Mesendoderm (in vitro differentiated cells): Measurements from ENCODE around the gene TBC1D23.

Source experiments
- DNase-seq: peaks from one replicate; pipeline ENCODE4 v3.0.0; 2013
- H2AK5ac ChIP-seq: 2 replicates; pipeline ENCODE4 v1.6.1; 2013; ENCODE audit warnings: low read length, inconsistent platforms
- H2BK120ac ChIP-seq: 2 replicates; pipeline ENCODE4 v1.6.1; 2013; ENCODE audit warnings: low read depth, mild to moderate bottlenecking, low read length, moderate library complexity, mixed read lengths
- H2BK15ac ChIP-seq: replicated peaks from 2 replicates; pipeline ENCODE4 v1.6.1; 2013; ENCODE audit warnings: low read depth, mild to moderate bottlenecking, moderate library complexity
- H2BK5ac ChIP-seq: 2 replicates; pipeline ENCODE4 v1.6.1; 2013; ENCODE audit warnings: low read length, inconsistent platforms
- H3K18ac ChIP-seq: 2 replicates; pipeline ENCODE4 v1.6.1; 2013; ENCODE audit warnings: mild to moderate bottlenecking, low read length, mixed read lengths
- H3K23ac ChIP-seq: one replicate; pipeline ENCODE4 v1.6.1; 2013; ENCODE audit warnings: low read length
- H3K27ac ChIP-seq: 2 replicates; pipeline ENCODE4 v1.5.1; 2013; ENCODE audit warnings: low read depth, mild to moderate bottlenecking, inconsistent platforms, low read length, moderate library complexity
- H3K27me3 ChIP-seq: 2 replicates; pipeline ENCODE4 v1.6.1; 2013; ENCODE audit warnings: low read length, control low read depth, mild to moderate bottlenecking, inconsistent platforms; ENCODE audit not compliant: insufficient read depth, poor library complexity
- H3K36me3 ChIP-seq: 2 replicates; pipeline ENCODE4 v1.6.1; 2013; ENCODE audit warnings: low read length, inconsistent platforms; ENCODE audit not compliant: control insufficient read depth, insufficient read depth
- H3K4ac ChIP-seq: one replicate; pipeline ENCODE4 v1.6.1; 2013; ENCODE audit warnings: low read depth, mild to moderate bottlenecking, low read length, moderate library complexity
- H3K4me1 ChIP-seq: 2 replicates; pipeline ENCODE4 v1.6.1; 2013; ENCODE audit warnings: low read depth, low read length, inconsistent platforms; ENCODE audit not compliant: control insufficient read depth
- H3K4me2 ChIP-seq: 2 replicates; pipeline ENCODE4 v1.6.1; 2013; ENCODE audit warnings: low read length
- H3K4me3 ChIP-seq: 2 replicates; pipeline ENCODE4 v1.5.1; 2013; ENCODE audit warnings: mild to moderate bottlenecking, low read length
- H3K56ac ChIP-seq: one replicate; pipeline ENCODE4 v1.6.1; 2013; ENCODE audit warnings: low read length
- H3K79me1 ChIP-seq: 2 replicates; pipeline ENCODE4 v1.6.1; 2013; ENCODE audit warnings: low read length, inconsistent platforms
- H3K79me2 ChIP-seq: 2 replicates; pipeline ENCODE4 v1.6.1; 2013; ENCODE audit warnings: mild to moderate bottlenecking, low read length; ENCODE audit not compliant: control insufficient read depth, insufficient read depth
- H3K9ac ChIP-seq: 2 replicates; pipeline ENCODE4 v1.6.1; 2013; ENCODE audit warnings: low read length, inconsistent platforms
- H4K5ac ChIP-seq: one replicate; pipeline ENCODE4 v1.6.1; 2013; ENCODE audit warnings: low read length
- H4K8ac ChIP-seq: one replicate; pipeline ENCODE4 v1.6.1; 2013; ENCODE audit warnings: low read depth, mild to moderate bottlenecking, control low read depth, low read length, moderate library complexity
- WGBS: extraction: QIAGEN DNeasy Blood & Tissue Kit; methylation state at CpG from one replicate; pipeline ENCODE4 v1.1.7; 2013; ENCODE audit warnings: low lambda C conversion rate, missing lambda C conversion rate; ENCODE audit not compliant: insufficient coverage; ENCODE audit errors: extremely low coverage; 5-methylcytosine and 5-hydroxymethylcytosine counted together

Gene TBC1D23

DNA sequence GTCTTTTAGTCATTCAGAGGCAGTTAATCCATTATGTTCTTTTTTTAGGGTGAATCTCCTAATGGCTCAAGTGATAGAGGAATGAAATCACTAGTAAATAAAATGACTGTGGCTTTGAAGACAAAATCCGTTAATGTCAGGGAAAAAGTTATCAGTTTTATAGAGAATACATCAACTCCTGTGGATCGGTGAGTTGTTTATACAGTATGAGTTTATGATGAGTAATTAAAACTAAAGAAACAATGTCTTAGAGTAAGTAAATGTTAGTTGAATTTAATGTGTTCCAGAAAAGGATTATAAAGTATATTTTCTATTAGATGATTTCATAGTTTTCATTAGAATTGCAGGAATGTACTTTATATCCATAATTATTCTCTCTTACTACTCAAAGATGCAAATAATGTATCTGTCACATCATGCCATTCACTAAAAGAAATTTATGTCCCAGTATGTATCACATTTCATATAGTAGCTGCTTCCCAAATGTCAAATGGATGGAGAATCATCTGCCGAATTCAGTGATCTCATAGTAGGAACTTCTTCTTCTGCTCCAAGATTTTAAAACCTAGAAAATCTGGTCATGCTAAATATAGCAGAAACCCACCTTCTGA, 49.7 kb downstream of the TBC1D23 start:
- no peaks in the 10 kb centered on the region for H3K36me3 ChIP-seq
- H2AK5ac ChIP-seq, result no peak overlapping the region
- H3K79me2 ChIP-seq, result no peaks in the 10 kb centered on the region
- H3K4ac ChIP-seq, result no peak overlapping the region
- no peak overlapping the region for H3K9ac ChIP-seq
- no peak overlapping the region for H4K5ac ChIP-seq
- H3K18ac ChIP-seq, result no peak overlapping the region
- no peak overlapping the region for H4K8ac ChIP-seq
- no peak overlapping the region for H3K27ac ChIP-seq
- no CpG with 5 or more reads among the region's 3 CpGs for WGBS
- no peak for DNase-seq
- no peaks in the 10 kb centered on the region for H3K79me1 ChIP-seq
- no peak overlapping the region for H3K23ac ChIP-seq
- H3K27me3 ChIP-seq, result no peaks in the 10 kb centered on the region
- no peaks in the 10 kb centered on the region for H3K4me1 ChIP-seq
- no peak overlapping the region for H3K56ac ChIP-seq
- no peak overlapping the region for H2BK120ac ChIP-seq
- H2BK5ac ChIP-seq, result no peak overlapping the region
- no peak overlapping the region for H3K4me3 ChIP-seq
- H3K4me2 ChIP-seq, result no peak overlapping the region
- no peak overlapping the region for H2BK15ac ChIP-seq

DNA sequence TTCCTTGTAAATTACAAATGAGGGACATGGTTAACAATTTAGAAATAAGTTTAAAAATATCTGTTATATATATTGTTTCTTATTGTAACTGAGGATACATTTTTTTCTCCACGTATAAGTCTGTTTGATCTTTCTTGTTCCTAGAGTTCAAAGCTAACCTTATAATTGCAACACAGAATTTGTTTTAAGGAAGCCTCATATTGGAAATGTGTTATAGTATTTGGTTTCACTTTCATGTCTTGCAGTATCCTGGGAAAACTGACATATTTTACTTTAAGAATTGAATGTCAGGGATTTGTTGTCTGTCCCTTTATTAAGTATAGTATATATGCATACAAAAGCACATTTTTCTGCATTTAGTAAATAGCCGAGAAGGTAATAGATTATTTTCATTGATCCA, 50.2 kb downstream of the TBC1D23 start:
- Histone ChIP-seq H3K27me3 (no peaks in the 10 kb centered on the region), H3K79me1 (no peaks in the 10 kb centered on the region), H3K79me2 (no peaks in the 10 kb centered on the region), H3K4me2 (no peak overlapping the region), H2AK5ac (no peak overlapping the region), H3K18ac (no peak overlapping the region), H4K5ac (no peak overlapping the region), H2BK5ac (no peak overlapping the region), H3K4me1 (no peaks in the 10 kb centered on the region), H3K56ac (no peak overlapping the region), H2BK15ac (no peak overlapping the region), H3K4ac (no peak overlapping the region), H4K8ac (no peak overlapping the region), H3K9ac (no peak overlapping the region), H3K4me3 (no peak overlapping the region), H3K23ac (no peak overlapping the region), H3K27ac (no peak overlapping the region), H3K36me3 (no peaks in the 10 kb centered on the region), H2BK120ac (no peak overlapping the region)
- DNase-seq, result no peak
- no CpG with 5 or more reads among the region's 2 CpGs for WGBS

DNA sequence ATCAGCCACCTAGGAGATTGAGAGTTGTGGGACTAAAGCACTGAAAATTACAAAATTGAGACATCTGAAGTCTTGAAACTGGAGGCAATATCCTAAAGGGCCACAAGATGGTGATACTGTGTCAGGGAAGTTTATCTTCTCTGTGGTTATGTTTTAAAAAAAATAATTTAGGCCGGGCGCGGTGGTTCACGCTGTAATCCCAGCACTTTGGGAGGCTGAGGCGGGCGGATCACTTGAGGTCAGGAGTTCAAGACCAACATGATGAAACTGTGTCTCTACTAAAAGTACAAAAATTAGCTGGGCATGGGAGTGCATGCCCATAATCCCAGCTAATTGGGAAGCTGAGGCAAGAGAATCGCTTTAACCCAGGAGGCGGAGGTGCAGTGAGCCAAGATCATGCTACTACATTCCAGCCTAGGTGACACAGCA, 55.9 kb downstream of the TBC1D23 start:
- H2BK5ac ChIP-seq, result no peak overlapping the region
- H3K56ac ChIP-seq, result no peak overlapping the region
- no peak overlapping the region for H2AK5ac ChIP-seq
- H3K79me1 ChIP-seq, result no peaks in the 10 kb centered on the region
- peak; percentile 57 for DNase-seq
- no peak overlapping the region for H2BK15ac ChIP-seq
- H3K4me3 ChIP-seq, result no peak overlapping the region
- no peak overlapping the region for H4K8ac ChIP-seq
- H3K4me2 ChIP-seq, result no peak overlapping the region
- H3K79me2 ChIP-seq, result no peaks in the 10 kb centered on the region
- H3K9ac ChIP-seq, result no peak overlapping the region
- no CpG with 5 or more reads among the region's 8 CpGs for WGBS
- no peak overlapping the region for H3K18ac ChIP-seq
- H2BK120ac ChIP-seq, result no peak overlapping the region
- no peak overlapping the region for H3K27ac ChIP-seq
- H3K36me3 ChIP-seq, result no peaks in the 10 kb centered on the region
- H3K4ac ChIP-seq, result no peak overlapping the region
- H4K5ac ChIP-seq, result no peak overlapping the region
- no peaks in the 10 kb centered on the region for H3K27me3 ChIP-seq
- no peak overlapping the region for H3K23ac ChIP-seq
- H3K4me1 ChIP-seq, result no peaks in the 10 kb centered on the region

DNA sequence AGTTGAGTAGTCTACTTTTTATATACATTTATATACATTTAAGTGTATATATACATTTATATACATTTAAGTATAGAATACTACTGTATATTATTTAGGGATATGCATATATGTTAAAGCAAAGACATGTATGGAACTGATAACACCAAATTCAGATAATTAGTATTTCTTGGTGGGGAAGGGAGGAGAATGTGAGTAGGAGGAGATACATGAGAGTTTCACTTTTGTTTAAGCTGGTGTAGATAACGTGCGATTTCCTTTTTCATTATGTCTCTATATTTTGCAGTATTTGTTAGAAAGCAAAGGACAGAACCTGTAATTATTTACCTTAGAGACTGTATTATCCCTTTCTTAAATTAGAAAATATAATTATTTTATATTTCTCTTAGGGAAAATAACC, 57.1 kb downstream of the TBC1D23 start:
- no peak overlapping the region for H3K4ac ChIP-seq
- H3K4me1 ChIP-seq, result no peaks in the 10 kb centered on the region
- H2BK15ac ChIP-seq, result no peak overlapping the region
- H3K36me3 ChIP-seq, result no peaks in the 10 kb centered on the region
- no peak overlapping the region for H4K8ac ChIP-seq
- no CpG with 5 or more reads among the region's 2 CpGs for WGBS
- no peak overlapping the region for H3K4me3 ChIP-seq
- no peak overlapping the region for H3K18ac ChIP-seq
- no peak overlapping the region for H3K27ac ChIP-seq
- no peak overlapping the region for H3K4me2 ChIP-seq
- no peaks in the 10 kb centered on the region for H3K79me2 ChIP-seq
- H4K5ac ChIP-seq, result no peak overlapping the region
- no peak overlapping the region for H2BK5ac ChIP-seq
- no peak for DNase-seq
- no peak overlapping the region for H3K23ac ChIP-seq
- no peak overlapping the region for H2AK5ac ChIP-seq
- H2BK120ac ChIP-seq, result no peak overlapping the region
- H3K9ac ChIP-seq, result no peak overlapping the region
- H3K79me1 ChIP-seq, result no peaks in the 10 kb centered on the region
- no peaks in the 10 kb centered on the region for H3K27me3 ChIP-seq
- no peak overlapping the region for H3K56ac ChIP-seq

DNA sequence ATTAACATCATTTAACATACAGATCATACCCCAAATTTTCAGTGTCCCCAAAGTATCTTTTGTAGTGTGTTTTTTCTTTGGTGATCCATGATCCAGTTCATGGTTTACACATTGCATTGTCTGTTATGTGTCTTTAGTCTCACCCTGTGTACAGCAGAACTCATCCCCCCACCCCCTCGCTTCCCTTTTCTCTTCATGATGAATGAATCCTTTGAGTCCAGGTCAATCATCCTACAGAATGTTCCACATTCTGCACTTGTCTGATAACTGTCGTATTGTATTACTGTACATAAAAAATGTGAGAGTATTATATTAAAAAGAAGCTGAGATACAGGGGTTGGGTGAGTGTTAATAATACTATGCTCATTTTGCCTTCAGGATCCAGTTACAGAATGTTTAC, 59.2 kb downstream of the TBC1D23 start:
- H3K4me1 ChIP-seq, result no peaks in the 10 kb centered on the region
- H3K27me3 ChIP-seq, result no peaks in the 10 kb centered on the region
- no peak overlapping the region for H3K27ac ChIP-seq
- no peak overlapping the region for H3K9ac ChIP-seq
- no peak overlapping the region for H2AK5ac ChIP-seq
- no peaks in the 10 kb centered on the region for H3K79me2 ChIP-seq
- no peaks in the 10 kb centered on the region for H3K36me3 ChIP-seq
- no peak for DNase-seq
- no peak overlapping the region for H3K4ac ChIP-seq
- no peak overlapping the region for H2BK5ac ChIP-seq
- no peak overlapping the region for H3K18ac ChIP-seq
- no CpG with 5 or more reads among the region's 2 CpGs for WGBS
- no peak overlapping the region for H4K5ac ChIP-seq
- no peaks in the 10 kb centered on the region for H3K79me1 ChIP-seq
- no peak overlapping the region for H2BK15ac ChIP-seq
- H3K56ac ChIP-seq, result no peak overlapping the region
- no peak overlapping the region for H2BK120ac ChIP-seq
- H3K23ac ChIP-seq, result no peak overlapping the region
- H3K4me3 ChIP-seq, result no peak overlapping the region
- no peak overlapping the region for H3K4me2 ChIP-seq
- H4K8ac ChIP-seq, result no peak overlapping the region

DNA sequence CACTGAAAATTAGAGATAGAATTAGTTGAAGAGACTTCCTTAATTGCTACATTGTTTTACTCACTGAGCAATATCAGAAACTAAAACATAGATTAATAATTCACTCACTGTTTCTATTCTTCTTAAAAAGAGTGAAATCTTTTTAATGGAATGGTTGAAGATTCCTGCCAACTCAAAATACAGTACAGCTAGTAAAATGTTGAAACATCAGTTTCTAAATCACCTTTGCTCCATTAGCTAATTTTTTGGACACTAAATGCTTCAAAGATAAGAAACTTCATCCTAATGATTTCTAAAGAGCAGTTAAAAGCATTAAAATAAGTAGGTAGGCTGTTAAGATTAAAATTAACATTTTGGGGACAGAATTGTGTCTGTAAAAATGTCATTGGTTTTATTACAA, 63.3 kb downstream of the TBC1D23 start:
- DNase-seq, result no peak
- no peaks in the 10 kb centered on the region for H3K36me3 ChIP-seq
- H3K4me2 ChIP-seq, result no peak overlapping the region

More for the DNA sequence above, 63.3 kb downstream of the TBC1D23 start:
- H3K4ac ChIP-seq, result no peak overlapping the region
- H3K79me1 ChIP-seq, result no peaks in the 10 kb centered on the region
- no peaks in the 10 kb centered on the region for H3K27me3 ChIP-seq
- no peak overlapping the region for H3K56ac ChIP-seq
- no peak overlapping the region for H3K23ac ChIP-seq
- no peaks in the 10 kb centered on the region for H3K4me1 ChIP-seq
- no peak overlapping the region for H2BK5ac ChIP-seq
- no peak overlapping the region for H4K8ac ChIP-seq
- H3K18ac ChIP-seq, result no peak overlapping the region
- no peak overlapping the region for H3K27ac ChIP-seq
- H3K4me3 ChIP-seq, result no peak overlapping the region
- no peak overlapping the region for H4K5ac ChIP-seq
- H2AK5ac ChIP-seq, result no peak overlapping the region
- H3K9ac ChIP-seq, result no peak overlapping the region
- no peak overlapping the region for H2BK15ac ChIP-seq
- no peak overlapping the region for H2BK120ac ChIP-seq
- no peaks in the 10 kb centered on the region for H3K79me2 ChIP-seq
